Measurements from ENCODE around the gene ACMSD. TPM values are rescaled to one million over a fixed set of nuclear protein-coding genes. Genes with fewer than 3 reads are reported as not detected.
"Not testable (repeated sequence)": the region's sequence is repeated elsewhere in the genome, so short reads cannot be mapped to it uniquely, and the experiment has no call there.

The ACMSD gene
- total RNA-seq, 2 experiments from 2014 or later: not detected

DNA sequence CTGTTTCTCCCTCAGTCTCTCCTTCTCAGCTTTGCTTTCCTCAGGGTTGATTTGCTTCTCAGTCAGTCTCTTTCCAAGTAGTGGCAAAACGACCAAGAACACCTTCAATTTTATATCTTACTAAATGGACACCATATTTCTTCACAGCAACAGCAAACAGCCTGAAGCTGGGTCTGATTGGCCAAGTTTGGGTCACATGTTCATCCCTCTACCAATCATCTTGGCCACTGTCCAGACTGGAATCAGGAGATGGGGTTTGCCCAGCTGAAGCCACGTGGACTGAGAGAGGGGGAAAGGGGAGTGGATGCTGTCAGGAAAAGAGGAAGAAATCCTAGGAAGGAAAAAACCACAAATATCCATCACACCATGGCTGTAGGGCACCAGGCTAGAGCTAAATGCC is 42.0 kb upstream of the ACMSD start:
- CTCF ChIA-PET: no interaction called here
- DNase-seq (no peak), ATAC-seq (no peak)
- Mint-ChIP-seq H3K27ac (no peak overlapping the region), H3K4me1 (ENCODE audit: low read depth) (no peaks in the 10 kb centered on the region), H3K9me3 (no peaks in the 10 kb centered on the region), H3K27me3 (peaks cover 7% of the 10 kb centered on the region), H3K36me3 (ENCODE audit: low read depth) (no peaks in the 10 kb centered on the region), H3K4me3 (no peak overlapping the region)
- intact Hi-C loops (cut with micrococcal nuclease): no loop called here
- POLR2A ChIA-PET: no interaction called here
- TF ChIP-seq CTCF (IDR thresholded peaks at IDR 0.05): no peak

GRCh38 chr2:134799936-134800335 is 38.5 kb upstream of the ACMSD start:
- peaks cover 6% of the 10 kb centered on the region for H3K27me3 Mint-ChIP-seq
- no peak for ATAC-seq
- no peak for DNase-seq
- no peak overlapping the region for H3K27ac Mint-ChIP-seq
- POLR2A ChIA-PET: interaction anchor here (0.6 kb wide), 1 partner anchor 32 kb away, joined by 3 read pairs; no protein-coding TSS in a partner anchor
- CTCF ChIA-PET: no interaction called here
- H3K4me3 Mint-ChIP-seq: no peak overlapping the region
- H3K9me3 Mint-ChIP-seq: peaks cover 9% of the 10 kb centered on the region
- peaks cover 2% of the 10 kb centered on the region for H3K4me1 Mint-ChIP-seq (ENCODE audit: low read depth)
- intact Hi-C loops (cut with micrococcal nuclease): no loop called here
- TF ChIP-seq CTCF (IDR thresholded peaks at IDR 0.05): no peak
- H3K36me3 Mint-ChIP-seq (ENCODE audit: low read depth): no peaks in the 10 kb centered on the region

DNA sequence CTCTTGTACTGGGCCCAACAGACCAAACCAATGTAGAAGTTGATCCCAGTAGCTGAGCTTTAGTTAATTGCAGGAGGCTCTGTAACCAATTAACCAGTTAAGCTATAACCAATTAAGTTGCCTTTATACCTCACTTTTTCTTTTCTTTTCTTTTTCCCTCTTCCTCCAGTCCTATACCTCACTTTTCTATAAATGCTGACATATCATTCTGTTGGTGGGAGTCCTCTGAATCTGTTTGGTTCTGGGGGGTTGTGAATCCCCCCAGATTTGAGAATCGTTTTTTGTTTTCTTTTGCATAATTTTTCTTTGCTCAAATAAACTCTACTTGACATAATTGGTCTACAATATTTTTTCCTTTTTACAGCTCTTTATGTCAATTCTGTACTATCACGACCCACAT is 38.1 kb upstream of the ACMSD start:
- no peak overlapping the region for H3K27ac Mint-ChIP-seq
- H3K27me3 Mint-ChIP-seq: peaks cover 6% of the 10 kb centered on the region
- intact Hi-C loops (cut with micrococcal nuclease): no loop called here
- H3K4me3 Mint-ChIP-seq: no peak overlapping the region
- ChIA-PET POLR2A (interaction anchor here (0.6 kb wide), 1 partner anchor 32 kb away, joined by 3 read pairs; no protein-coding TSS in a partner anchor), CTCF (interaction anchor here (1.1 to 1.3 kb wide), 2 partner anchors 10 to 15 kb away, joined by 3 to 4 read pairs; no protein-coding TSS in a partner anchor)
- DNase-seq (no peak), ATAC-seq (no peak)
- no peaks in the 10 kb centered on the region for H3K36me3 Mint-ChIP-seq (ENCODE audit: low read depth)
- peaks cover 9% of the 10 kb centered on the region for H3K9me3 Mint-ChIP-seq
- no peak for TF ChIP-seq CTCF (IDR thresholded peaks at IDR 0.05)
- peaks cover 2% of the 10 kb centered on the region for H3K4me1 Mint-ChIP-seq (ENCODE audit: low read depth)

DNA sequence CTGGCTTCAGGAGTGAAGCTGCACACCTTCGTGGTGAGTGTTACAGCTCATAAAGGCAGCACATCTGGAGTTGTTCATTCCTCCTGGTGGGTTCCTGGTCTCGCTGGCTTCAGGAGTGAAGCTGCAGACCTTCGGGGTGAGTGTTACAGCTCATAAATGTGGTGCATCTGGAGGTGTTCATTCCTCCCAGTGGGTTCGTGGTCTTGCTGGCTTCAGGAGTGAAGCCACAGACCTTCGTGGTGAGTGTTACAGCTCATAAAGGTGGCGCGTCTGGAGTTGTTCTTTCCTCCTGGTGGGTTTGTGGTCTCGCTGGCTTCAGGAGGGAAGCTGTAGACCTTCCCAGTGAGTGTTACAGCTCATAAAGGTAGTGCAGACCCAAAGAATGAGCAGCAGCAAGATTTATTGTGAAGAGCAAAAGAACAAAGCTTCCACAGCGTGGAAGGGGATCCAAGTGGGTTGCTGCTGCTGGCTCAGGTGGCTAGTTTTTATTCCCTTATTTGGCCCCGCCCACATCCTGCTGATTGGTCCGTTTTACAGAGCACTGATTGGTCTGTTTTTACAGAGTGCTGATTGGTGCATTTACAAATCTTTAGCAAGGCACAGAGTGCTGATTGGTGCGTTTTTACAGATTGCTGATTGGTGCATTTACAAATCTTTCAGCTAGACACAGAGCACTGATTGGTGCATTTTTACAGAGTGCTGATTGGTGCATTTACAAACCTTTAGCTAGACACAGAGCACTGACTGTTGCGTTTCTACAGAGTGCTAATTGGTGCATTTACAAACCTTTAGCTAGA is 34.6 kb upstream of the ACMSD start:
- H3K9me3 Mint-ChIP-seq: peaks cover 13% of the 10 kb centered on the region
- H3K4me3 Mint-ChIP-seq; H3K27me3 Mint-ChIP-seq; H3K27ac Mint-ChIP-seq; H3K36me3 Mint-ChIP-seq (ENCODE audit: low read depth); ATAC-seq; H3K4me1 Mint-ChIP-seq (ENCODE audit: low read depth); CTCF ChIA-PET; intact Hi-C loops (cut with micrococcal nuclease): not testable (repeated sequence)
- peak; percentile 13 for DNase-seq
- POLR2A ChIA-PET: interaction anchor here (0.6 kb wide), 2 partner anchors 40 to 192 kb away, joined by 3 read pairs; no protein-coding TSS in a partner anchor

GRCh38 chr2:134815741-134816140 is 22.7 kb upstream of the ACMSD start:
- ChIA-PET CTCF (interaction anchor here (1.0 kb wide), 1 partner anchor 15 kb away, joined by 3 read pairs; no protein-coding TSS in a partner anchor), POLR2A (no interaction called here)
- H3K27me3 Mint-ChIP-seq: peaks cover 4% of the 10 kb centered on the region
- H3K4me3 Mint-ChIP-seq: no peak overlapping the region
- peaks cover 4% of the 10 kb centered on the region for H3K36me3 Mint-ChIP-seq (ENCODE audit: low read depth)
- intact Hi-C loops (cut with micrococcal nuclease): no loop called here
- no peak overlapping the region for H3K27ac Mint-ChIP-seq
- no peaks in the 10 kb centered on the region for H3K4me1 Mint-ChIP-seq (ENCODE audit: low read depth)
- peaks cover 13% of the 10 kb centered on the region for H3K9me3 Mint-ChIP-seq
- DNase-seq (no peak), ATAC-seq (no peak)
- no peak for TF ChIP-seq CTCF (IDR thresholded peaks at IDR 0.05)

Data from activated CD8-positive, alpha-beta T cell treated with anti-CD3 and anti-CD28 coated beads for 36 hours (primary cell).